DND-41 (cell line): ENCODE data around the gene FLT3.

Experiments
- ATAC-seq: fragments of 200-7000 bp; cut with Tn5 transposase; 3 replicates; pipeline ENCODE4 v1.9.1; 2021; ENCODE audit warnings: low read depth; ENCODE audit not compliant: insufficient read depth
- DNase-seq: peaks from one replicate; pipeline ENCODE4 v3.0.0-alpha.2; 2020
- H2AFZ ChIP-seq: 2 replicates; pipeline ENCODE4 v1.6.0; 2012; ENCODE audit warnings: low read depth, low read length
- H3K27ac ChIP-seq: 2 replicates; pipeline ENCODE4 v1.5.1; 2012; ENCODE audit warnings: low read length, inconsistent platforms
- H3K27me3 ChIP-seq: fragments of 200-600 bp; sonication (generic); 2 replicates; pipeline ENCODE4 v1.6.0; 2012; ENCODE audit warnings: low read length, mild to moderate bottlenecking, inconsistent platforms; ENCODE audit not compliant: insufficient read depth, poor library complexity
- H3K36me3 ChIP-seq: 2 replicates; pipeline ENCODE4 v1.5.1; 2012; ENCODE audit warnings: low read length, inconsistent platforms; ENCODE audit not compliant: insufficient read depth
- H3K4me1 ChIP-seq: 2 replicates; pipeline ENCODE4 v1.5.1; 2012; ENCODE audit warnings: mild to moderate bottlenecking, low read length; ENCODE audit not compliant: insufficient read depth
- H3K4me2 ChIP-seq: 2 replicates; pipeline ENCODE4 v1.6.0; 2012; ENCODE audit warnings: mild to moderate bottlenecking, moderate library complexity, low read length, inconsistent platforms; ENCODE audit not compliant: insufficient read depth
- H3K4me3 ChIP-seq, 2 experiments: fragments of 200-600 bp in 1 of 2; shearing (Covaris generic) in 1 of 2; 2 replicates each; pipeline ENCODE4 v1.5.1; 2012 to 2016; ENCODE audit warnings: inconsistent platforms in 2 of 2, low read length in 2 of 2, mild to moderate bottlenecking in 2 of 2, low read depth in 1 of 2, moderate library complexity in 1 of 2
- H3K79me2 ChIP-seq: 2 replicates; pipeline ENCODE4 v1.6.0; 2012; ENCODE audit warnings: low read length, inconsistent platforms; ENCODE audit not compliant: insufficient read depth
- H3K9ac ChIP-seq: 2 replicates; pipeline ENCODE4 v1.6.0; 2012; ENCODE audit warnings: low read depth, mild to moderate bottlenecking, inconsistent platforms, low read length, moderate library complexity
- H3K9me3 ChIP-seq: 2 replicates; pipeline ENCODE4 v1.5.1; 2012; ENCODE audit warnings: low read length, moderate library complexity, mild to moderate bottlenecking, inconsistent platforms; ENCODE audit not compliant: insufficient read depth, severe bottlenecking
- H4K20me1 ChIP-seq: 2 replicates; pipeline ENCODE4 v1.6.0; 2012; ENCODE audit warnings: low read length; ENCODE audit not compliant: insufficient read depth
- CTCF ChIP-seq: IDR thresholded peaks from 2 replicates; pipeline ENCODE4 v1.5.1; 2012; ENCODE audit warnings: borderline replicate concordance, low read length, moderate library complexity, mild to moderate bottlenecking; ENCODE audit not compliant: poor library complexity, severe bottlenecking; ENCODE audit errors: extremely low read depth
- EZH2 ChIP-seq: IDR thresholded peaks from 3 replicates; pipeline ENCODE4 v1.6.1; 2012; ENCODE audit warnings: borderline replicate concordance, low read depth, mild to moderate bottlenecking, moderate library complexity, low read length, inconsistent platforms; ENCODE audit not compliant: severe bottlenecking

The FLT3 gene

GRCh38 chr13:27966641-27967202 is 133.7 kb downstream of the FLT3 start:
- Histone ChIP-seq H4K20me1 (no peaks in the 10 kb centered on the region), H3K79me2 (no peaks in the 10 kb centered on the region), H3K4me2 (no peak overlapping the region), H3K9ac (no peak overlapping the region), H3K4me1 (no peaks in the 10 kb centered on the region), H3K36me3 (no peaks in the 10 kb centered on the region), H3K9me3 (no peaks in the 10 kb centered on the region), H3K4me3 (no peak overlapping the region), H3K27me3 (peaks cover 1% of the 10 kb centered on the region), H3K27ac (no peak overlapping the region), H2AFZ (no peak overlapping the region)
- no peak for TF ChIP-seq EZH2
- no peak for TF ChIP-seq CTCF
- DNase-seq (no peak), ATAC-seq (no peak)

GRCh38 chr13:27965740-27966640 is 134.4 kb downstream of the FLT3 start:
- H3K27ac ChIP-seq, result no peak overlapping the region
- ATAC-seq (no peak), DNase-seq (no peak)
- no peaks in the 10 kb centered on the region for H3K36me3 ChIP-seq
- H3K9me3 ChIP-seq, result no peaks in the 10 kb centered on the region
- H3K27me3 ChIP-seq, result peaks cover 3% of the 10 kb centered on the region
- H3K79me2 ChIP-seq, result no peaks in the 10 kb centered on the region
- no peak overlapping the region for H3K9ac ChIP-seq
- H2AFZ ChIP-seq, result no peak overlapping the region
- no peak for TF ChIP-seq EZH2
- TF ChIP-seq CTCF, result no peak
- H3K4me1 ChIP-seq, result no peaks in the 10 kb centered on the region
- H3K4me3 ChIP-seq, result no peak overlapping the region
- H3K4me2 ChIP-seq, result no peak overlapping the region
- H4K20me1 ChIP-seq, result no peaks in the 10 kb centered on the region

GRCh38 chr13:27965343-27965739 is 135.0 kb downstream of the FLT3 start:
- Histone ChIP-seq H3K9me3 (no peaks in the 10 kb centered on the region), H3K9ac (no peak overlapping the region), H3K4me3 (no peak overlapping the region), H4K20me1 (no peaks in the 10 kb centered on the region), H3K27me3 (peaks cover 7% of the 10 kb centered on the region), H2AFZ (no peak overlapping the region), H3K79me2 (no peaks in the 10 kb centered on the region), H3K36me3 (no peaks in the 10 kb centered on the region), H3K4me1 (no peaks in the 10 kb centered on the region), H3K27ac (no peak overlapping the region), H3K4me2 (no peak overlapping the region)
- DNase-seq (no peak), ATAC-seq (no peak)
- TF ChIP-seq CTCF, result no peak
- no peak for TF ChIP-seq EZH2
